ENCODE data around the gene CRYBA4.
A peak's percentile ranks its signal among the peaks of the same experiment; 100 is the strongest.

Gene CRYBA4

DNA sequence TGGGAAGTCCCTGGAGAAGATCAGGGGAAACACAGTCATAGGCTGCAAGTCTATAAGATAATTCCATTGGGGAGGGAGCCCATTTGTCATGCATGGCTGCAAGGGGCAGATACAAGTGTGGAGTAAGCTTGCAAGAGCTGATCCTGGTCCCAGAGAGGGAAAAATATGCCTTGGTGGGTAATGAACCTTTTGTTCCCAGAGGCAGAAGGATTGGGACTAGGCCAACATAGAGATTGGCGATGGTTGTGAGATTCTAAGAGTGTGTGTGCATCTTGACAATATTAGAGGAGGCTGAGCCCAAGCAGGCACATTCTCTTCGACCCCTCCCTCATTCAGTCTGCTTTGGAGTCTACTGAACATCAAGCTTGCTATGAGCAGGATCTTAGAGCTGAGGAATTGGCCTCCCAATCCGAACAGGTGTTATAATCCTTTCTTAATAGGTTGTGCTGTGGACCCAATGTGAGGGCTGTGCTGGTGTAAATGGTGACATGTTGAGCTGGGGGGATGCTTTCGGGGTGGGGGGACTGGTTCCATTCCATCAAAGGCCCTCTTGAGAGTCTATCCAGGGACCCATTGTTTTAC is 54.0 kb downstream of the CRYBA4 start:
- no peak for DNase-seq (ENCODE audit: low read depth)
- H3K4me3 ChIP-seq (ENCODE audit: low read depth, low read length) = no peak overlapping the region

DNA sequence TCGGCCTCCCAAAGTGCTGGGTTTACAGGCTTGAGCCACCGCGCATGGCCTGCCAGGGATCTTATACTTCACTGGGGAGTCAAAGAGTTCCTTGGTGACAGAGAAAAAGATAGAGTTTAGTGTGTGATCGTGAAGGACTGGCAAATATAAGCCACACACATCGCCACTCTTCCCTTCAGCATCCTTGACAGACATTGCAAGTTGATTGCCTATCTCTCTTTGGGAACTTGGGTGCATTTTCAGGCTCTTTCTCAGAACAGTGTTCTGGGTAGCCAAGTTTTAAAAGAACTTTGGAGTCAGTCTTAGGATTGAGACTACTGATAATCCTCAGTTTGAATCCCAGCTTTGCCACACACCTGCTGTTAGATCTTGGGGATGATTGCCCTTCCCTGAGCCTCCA is 55.5 kb downstream of the CRYBA4 start:
- no peak overlapping the region for H3K4me3 ChIP-seq (ENCODE audit: low read depth, low read length)
- DNase-seq (ENCODE audit: low read depth) = no peak

DNA sequence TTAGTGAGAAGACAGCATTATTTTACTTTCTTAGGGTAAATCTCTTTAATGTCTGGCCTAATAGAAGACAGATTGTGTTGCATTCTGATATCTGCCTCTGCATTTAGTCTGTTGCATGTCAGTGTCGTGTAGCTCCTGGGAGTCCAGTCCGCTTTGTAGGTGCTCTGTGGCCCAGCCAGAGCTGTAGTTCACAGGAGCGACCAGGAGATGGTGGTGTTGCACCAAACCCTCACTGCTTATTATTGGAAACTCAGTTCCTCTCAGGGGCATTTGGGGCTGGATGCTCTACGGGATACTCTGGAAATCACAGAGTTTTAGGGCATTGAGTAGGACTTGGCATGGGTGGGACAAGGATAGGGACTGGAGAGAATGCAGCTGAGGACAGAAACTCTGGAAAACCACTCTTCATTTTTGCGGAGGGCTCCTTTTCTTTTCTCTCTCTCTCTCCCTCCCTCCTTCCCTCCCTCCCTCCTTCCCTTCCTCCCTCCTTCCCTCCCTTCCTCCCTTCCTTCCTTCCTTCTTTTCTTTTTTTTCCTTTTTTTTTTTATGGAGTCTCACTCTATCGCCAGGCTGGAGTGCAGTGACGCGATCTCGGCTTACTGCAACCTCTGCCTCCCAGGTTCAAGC is 57.4 kb downstream of the CRYBA4 start:
- DNase-seq (ENCODE audit: low read depth) = peak; percentile 17
- no peak overlapping the region for H3K4me3 ChIP-seq (ENCODE audit: low read depth, low read length)

Measured in skeletal muscle cell (primary cell).